Measurements from ENCODE around the gene TFDP2.

- TF ChIP-seq CTCF (IDR thresholded peaks at IDR 0.05; ENCODE audit: insufficient read depth, low read length) (no peak), REST (IDR thresholded peaks at IDR 0.05; ENCODE audit: insufficient replicate concordance, low read depth) (no peak), POLR2AphosphoS5 (IDR thresholded peaks at IDR 0.05; ENCODE audit: low read depth) (no peak)
These were observed 129.5 kb downstream of the TFDP2 start for GRCh38 chr3:142019794-142020320.
